ENCODE data around the gene LRRC57. TPM values are rescaled to one million over a fixed set of nuclear protein-coding genes. Genes with fewer than 3 reads are reported as not detected.
A peak's percentile ranks its signal among the peaks of the same experiment; 100 is the strongest.

The LRRC57 gene
- total and polyA plus RNA-seq, 8 donors, result 4.7 to 67.9 (median 11.3) TPM

DNA sequence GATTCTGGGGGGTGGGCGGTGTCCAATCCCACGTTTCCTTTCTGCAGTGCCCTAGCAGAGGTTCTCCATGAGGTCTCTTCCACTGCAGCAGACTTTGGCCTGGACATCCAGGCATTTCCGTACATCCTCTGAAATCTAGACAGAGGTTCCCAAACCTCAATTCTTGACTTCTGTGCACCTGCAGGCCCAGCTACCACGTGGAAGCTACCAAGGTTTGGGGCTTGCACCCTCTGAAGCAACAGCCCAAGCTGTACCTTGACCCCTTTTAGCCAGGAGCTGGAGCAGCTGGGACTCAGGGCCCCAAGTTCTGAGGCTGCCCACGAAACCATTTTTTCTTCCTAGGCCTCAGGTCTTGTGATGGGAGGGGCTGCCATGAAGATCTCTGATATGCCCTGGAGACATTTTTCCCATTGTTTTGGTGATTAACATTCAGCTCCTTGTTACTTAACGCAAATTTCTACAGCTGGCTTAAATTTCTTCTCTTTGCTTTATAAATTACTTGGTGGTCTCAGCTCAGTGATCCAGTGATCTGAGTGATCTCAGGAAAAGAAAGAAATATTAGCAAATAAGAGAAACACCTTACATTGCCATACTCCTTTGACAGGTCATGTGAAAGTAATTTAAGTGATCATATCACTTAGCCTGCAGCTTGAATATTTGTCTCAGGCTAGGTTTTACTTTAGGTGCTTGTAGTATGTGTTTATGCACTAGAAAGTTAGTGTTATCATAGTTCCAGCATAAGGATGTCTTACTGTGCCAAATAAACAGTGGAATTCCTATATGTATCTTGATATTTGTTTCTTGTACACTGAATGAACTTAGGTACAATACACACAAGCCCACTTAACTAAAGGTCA, 50.2 kb downstream of the LRRC57 start:
- no peak for DNase-seq
- Histone ChIP-seq H3K27ac (peak overlapping the region; percentile 2 to 78 (median 69)), H3K4me1 (peaks cover 32 to 87% (median 68%) of the 10 kb centered on the region in 4 donors), H3K36me3 (peaks cover 0 to 2% (median 0%) of the 10 kb centered on the region in 4 donors), H3K27me3 (no peaks in the 10 kb centered on the region), H3K9me3 (no peaks in the 10 kb centered on the region), H3K4me3 (no peak overlapping the region)
- WGBS, 5 donors, result 49 to 70% (median 54%) methylated on average over 4 to 6 of the region's 6 CpGs
- TF ChIP-seq CTCF (IDR thresholded peaks at IDR 0.05) (no peak), POLR2AphosphoS5 (IDR thresholded peaks at IDR 0.05) (no peak), EP300 (IDR thresholded peaks at IDR 0.05) (no peak), POLR2A (IDR thresholded peaks at IDR 0.05) (no peak)
- intact Hi-C loops (cut with DNase I; ENCODE audit: low total_unique reads), result no loop called here

- intact Hi-C loops (cut with DNase I; ENCODE audit: low total_unique reads), result no loop called here
- Histone ChIP-seq H3K27me3 (no peaks in the 10 kb centered on the region), H3K9me3 (no peaks in the 10 kb centered on the region), H3K36me3 (no peaks in the 10 kb centered on the region), H3K27ac (peak within 1 kb of the TSS; percentile 89 to 97 (median 94)), H3K4me1 (peaks cover 39 to 82% (median 72%) of the 10 kb centered on the region in 4 donors), H3K4me3 (peak within 1 kb of the TSS; percentile 61 to 83 (median 70))
- no peak for TF ChIP-seq EP300 (IDR thresholded peaks at IDR 0.05)
- TF ChIP-seq POLR2A (IDR thresholded peaks at IDR 0.05), result peak in 2 of 4 donors; percentile 90 to 95
- TF ChIP-seq POLR2AphosphoS5 (IDR thresholded peaks at IDR 0.05), result peak; percentile 76 to 96 (median 95)
- no peak for TF ChIP-seq CTCF (IDR thresholded peaks at IDR 0.05)
- DNase-seq, result peak; percentile 96 to 98
- WGBS, 5 donors, result 0 to 1% (median 0%) methylated on average over 39 to 43 of the region's 43 CpGs
Measured at GRCh38 chr15:42495361-42496212, 53.0 kb downstream of the LRRC57 start, which contains the start of gene SNAP23. Gene SNAP23 (plus strand): TSS chr15:42495634. CDS start chr15:42511847, 16,213 bp downstream.

GRCh38 chr15:42494998-42495360, 53.6 kb downstream of the LRRC57 start:
- 3 to 9% (median 4%) methylated on average over 10 of the region's 10 CpGs for WGBS, 5 donors
- Histone ChIP-seq H3K4me1 (peaks cover 35 to 79% (median 68%) of the 10 kb centered on the region in 4 donors), H3K4me3 (peak overlapping the region; percentile 61 to 83 (median 70)), H3K36me3 (no peaks in the 10 kb centered on the region), H3K27ac (peak overlapping the region; percentile 89 to 97 (median 94)), H3K9me3 (no peaks in the 10 kb centered on the region), H3K27me3 (no peaks in the 10 kb centered on the region)
- DNase-seq, result peak; percentile 47 to 80
- peak in 1 of 3 donors; percentile 30 for TF ChIP-seq POLR2AphosphoS5 (IDR thresholded peaks at IDR 0.05)
- no peak for TF ChIP-seq EP300 (IDR thresholded peaks at IDR 0.05)
- intact Hi-C loops (cut with DNase I; ENCODE audit: low total_unique reads), result no loop called here

DNA sequence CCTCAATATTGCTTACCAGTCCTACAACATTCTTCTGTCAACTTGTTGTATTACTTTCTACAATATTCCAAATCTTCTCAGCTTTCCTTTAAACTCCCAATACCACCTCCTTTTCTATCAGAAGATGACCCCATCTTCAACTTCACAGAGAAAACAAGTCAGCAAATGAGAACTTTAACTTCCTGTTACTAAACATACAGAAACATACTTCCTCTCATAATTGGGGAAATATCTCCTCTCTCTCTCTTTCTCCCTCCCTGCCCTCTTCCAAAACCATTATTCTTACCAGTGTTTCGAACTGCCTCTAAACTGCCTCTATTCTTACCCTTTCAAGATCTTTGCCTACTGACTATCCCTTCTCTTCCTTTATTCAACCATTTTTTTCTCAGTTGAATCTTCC, 54.9 kb downstream of the LRRC57 start:
- Histone ChIP-seq H3K27ac (peak overlapping the region in 4 of 5 donors; percentile 89 to 97 (median 95)), H3K4me1 (peaks cover 31 to 79% (median 68%) of the 10 kb centered on the region in 4 donors), H3K9me3 (no peaks in the 10 kb centered on the region), H3K4me3 (no peak overlapping the region), H3K36me3 (no peaks in the 10 kb centered on the region), H3K27me3 (no peaks in the 10 kb centered on the region)
- intact Hi-C loops (cut with DNase I; ENCODE audit: low total_unique reads), result no loop called here
- no peak for TF ChIP-seq POLR2A (IDR thresholded peaks at IDR 0.05)
- no peak for TF ChIP-seq CTCF (IDR thresholded peaks at IDR 0.05)
- no peak for TF ChIP-seq EP300 (IDR thresholded peaks at IDR 0.05)
- TF ChIP-seq POLR2AphosphoS5 (IDR thresholded peaks at IDR 0.05), result no peak
- WGBS, 5 donors, result 80 to 96% (median 91%) methylated on average over 1 of the region's 1 CpG
- no peak for DNase-seq

All from stomach (tissue), 9 donors.